SK-N-MC (cell line): Measurements from ENCODE around the gene HIVEP2.

Source experiments
- EZH2 ChIP-seq: fragments of 200-600 bp; sonication (generic); IDR thresholded peaks from one replicate; pipeline ENCODE4 v1.6.1; 2017; ENCODE audit warnings: antibody characterized with exemption
- POLR2AphosphoS5 ChIP-seq: IDR thresholded peaks from 2 replicates; pipeline ENCODE4 v1.6.1; 2012; ENCODE audit warnings: mild to moderate bottlenecking, low read depth, low read length, borderline replicate concordance

DNA sequence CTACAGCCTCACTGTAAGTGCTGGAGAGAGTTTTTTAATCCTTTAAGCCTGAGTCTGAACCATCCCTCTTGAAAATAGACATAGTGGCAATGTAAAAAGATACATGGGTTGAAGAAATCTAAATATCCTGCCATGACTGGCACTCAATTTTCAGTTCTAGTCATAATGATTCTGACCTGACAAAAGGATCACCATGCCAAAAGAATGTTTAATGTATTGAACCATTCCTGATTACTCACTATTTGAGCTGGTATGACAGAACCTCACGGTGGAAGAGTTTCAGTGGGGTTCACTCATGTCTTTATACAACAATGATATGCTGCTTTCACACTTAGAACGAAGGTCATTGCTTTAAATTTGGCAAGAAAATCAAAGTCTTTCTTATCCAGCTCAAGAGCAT, 93.4 kb downstream of the HIVEP2 start:
- no peak for TF ChIP-seq POLR2AphosphoS5
- TF ChIP-seq EZH2 = no peak
